Keratinocyte (primary cell): ENCODE data around the gene ZFX. TPM values are rescaled to one million over a fixed set of nuclear protein-coding genes. Genes with fewer than 3 reads are reported as not detected.

ENCODE experiments used
- DNase-seq: peaks from one replicate; pipeline ENCODE4 v3.0.0-alpha.2; 2011; ENCODE audit warnings: low read depth, missing footprints, low spot score
- FAIRE-seq: peaks from 2 replicates; lab custom pipeline; 2011; peaks lifted over from hg19 to GRCh38; lab: Jason Lieb, UNC
- H2AFZ ChIP-seq: 2 replicates; pipeline ENCODE4 v1.6.0; 2012; ENCODE audit warnings: low read length, control low read depth, inconsistent platforms; ENCODE audit not compliant: control insufficient read depth
- H3K27ac ChIP-seq: 2 replicates; pipeline ENCODE4 v1.5.1; 2011; ENCODE audit warnings: low read length; ENCODE audit not compliant: control insufficient read depth, insufficient read depth
- H3K27me3 ChIP-seq: 3 replicates; pipeline ENCODE4 v1.6.0; 2011; ENCODE audit warnings: low read length; ENCODE audit not compliant: control insufficient read depth, insufficient read depth; ENCODE audit errors: extremely low read depth
- H3K36me3 ChIP-seq, 2 experiments: 2 replicates in 1 of 2; 3 replicates in 1 of 2; pipeline ENCODE4 v1.5.1; 2011; ENCODE audit warnings: low read length in 2 of 2, mild to moderate bottlenecking in 1 of 2; ENCODE audit not compliant: control insufficient read depth in 2 of 2, insufficient read depth in 2 of 2; ENCODE audit errors: extremely low read depth in 1 of 2
- H3K4me1 ChIP-seq: 3 replicates; pipeline ENCODE4 v1.5.1; 2011; ENCODE audit warnings: low read length; ENCODE audit not compliant: control insufficient read depth, insufficient read depth; ENCODE audit errors: extremely low read depth
- H3K4me2 ChIP-seq: 3 replicates; pipeline ENCODE4 v1.6.0; 2011; ENCODE audit warnings: low read depth, low read length; ENCODE audit not compliant: control insufficient read depth, insufficient read depth; ENCODE audit errors: extremely low read depth
- H3K4me3 ChIP-seq, 3 experiments: fragments of 200-600 bp in 1 of 3; sonication (generic) in 1 of 3; 2 replicates in 2 of 3; 3 replicates in 1 of 3; pipeline ENCODE4 v1.5.1; 2011 to 2016; ENCODE audit warnings: low read length in 3 of 3, mild to moderate bottlenecking in 3 of 3, control low read depth in 2 of 3, inconsistent platforms in 1 of 3, low read depth in 1 of 3, mixed read lengths in 1 of 3, mixed run types in 1 of 3, moderate library complexity in 1 of 3; ENCODE audit not compliant: control insufficient read depth in 2 of 3, insufficient read depth in 2 of 3; ENCODE audit errors: extremely low read depth in 1 of 3
- H3K79me2 ChIP-seq: 2 replicates; pipeline ENCODE4 v1.6.0; 2012; ENCODE audit warnings: low read length; ENCODE audit not compliant: control insufficient read depth, insufficient read depth
- H3K9ac ChIP-seq: 3 replicates; pipeline ENCODE4 v1.6.0; 2011; ENCODE audit warnings: low read length; ENCODE audit not compliant: control insufficient read depth, insufficient read depth; ENCODE audit errors: extremely low read depth
- H3K9me1 ChIP-seq: 3 replicates; pipeline ENCODE4 v1.6.0; 2011; ENCODE audit warnings: low read length; ENCODE audit not compliant: control insufficient read depth, insufficient read depth; ENCODE audit errors: extremely low read depth
- H3K9me3 ChIP-seq: 2 replicates; pipeline ENCODE4 v1.5.1; 2012; ENCODE audit warnings: low read depth, low read length; ENCODE audit not compliant: control insufficient read depth
- H4K20me1 ChIP-seq: 3 replicates; pipeline ENCODE4 v1.6.0; 2011; ENCODE audit warnings: low read length; ENCODE audit not compliant: control insufficient read depth, insufficient read depth; ENCODE audit errors: extremely low read depth
- EZH2 ChIP-seq: IDR thresholded peaks from one replicate; pipeline ENCODE4 v1.6.1; 2012; ENCODE audit warnings: inconsistent platforms, mild to moderate bottlenecking, low read length, moderate library complexity
- dilution Hi-C: fragments of 300-500 bp; cut with MboI; formaldehyde crosslinking; loops from one replicate; pipeline ENCODE4 v1.7.0; 2020; ENCODE audit warnings: low sequenced_read_pairs; ENCODE audit not compliant: extremely low pct_ligation_motif_present
- polyA plus RNA-seq, 5 experiments: library from polyadenylated mRNA; depleted of rRNA in 3 of 5; stranded (reverse) in 3 of 5; stranded (forward) in 1 of 5; unstranded in 1 of 5; fragments of >200 nt; gene quantifications; 1 replicate in 1 of 5; 2 replicates in 3 of 5; 3 replicates in 1 of 5; pipeline versions ENCODE4 v1.2.1 to v1.2.3, GENCODE V29; 2011 to 2012; ENCODE audit warnings: missing spikeins in 2 of 5, low read depth in 1 of 5, low replicate concordance in 1 of 5
- TF ChIP-seq, protein P1 (sequence below), 3 experiments: IDR thresholded peaks in 1 of 3; conservative IDR thresholded peaks in 1 of 3; optimal IDR thresholded peaks in 1 of 3; 2 replicates in 2 of 3; 3 replicates in 1 of 3; pipeline versions ENCODE3 to v1.5.1; 2011; ENCODE audit warnings: low read length in 3 of 3, mild to moderate bottlenecking in 3 of 3, moderate library complexity in 2 of 3, control low read depth in 1 of 3, inconsistent platforms in 1 of 3; ENCODE audit not compliant: insufficient read depth in 2 of 3; ENCODE audit errors: extremely low read depth in 1 of 3

Gene ZFX
- polyA plus RNA-seq, 1 donor (not counting 4 experiments of a cell fraction or from before 2014, with no cell fraction given) = 24.3 TPM

- H4K20me1 ChIP-seq = no peaks in the 10 kb centered on the region
- no peaks in the 10 kb centered on the region for H3K36me3 ChIP-seq
- H3K27me3 ChIP-seq = no peaks in the 10 kb centered on the region
- DNase-seq (no peak), FAIRE-seq (no peak)
- H3K9ac ChIP-seq = no peak overlapping the region
- no peak overlapping the region for H3K27ac ChIP-seq
- no peak overlapping the region for H3K4me2 ChIP-seq
- H3K9me1 ChIP-seq = no peaks in the 10 kb centered on the region
- H3K4me1 ChIP-seq = no peaks in the 10 kb centered on the region
- TF ChIP-seq, protein P1, sequence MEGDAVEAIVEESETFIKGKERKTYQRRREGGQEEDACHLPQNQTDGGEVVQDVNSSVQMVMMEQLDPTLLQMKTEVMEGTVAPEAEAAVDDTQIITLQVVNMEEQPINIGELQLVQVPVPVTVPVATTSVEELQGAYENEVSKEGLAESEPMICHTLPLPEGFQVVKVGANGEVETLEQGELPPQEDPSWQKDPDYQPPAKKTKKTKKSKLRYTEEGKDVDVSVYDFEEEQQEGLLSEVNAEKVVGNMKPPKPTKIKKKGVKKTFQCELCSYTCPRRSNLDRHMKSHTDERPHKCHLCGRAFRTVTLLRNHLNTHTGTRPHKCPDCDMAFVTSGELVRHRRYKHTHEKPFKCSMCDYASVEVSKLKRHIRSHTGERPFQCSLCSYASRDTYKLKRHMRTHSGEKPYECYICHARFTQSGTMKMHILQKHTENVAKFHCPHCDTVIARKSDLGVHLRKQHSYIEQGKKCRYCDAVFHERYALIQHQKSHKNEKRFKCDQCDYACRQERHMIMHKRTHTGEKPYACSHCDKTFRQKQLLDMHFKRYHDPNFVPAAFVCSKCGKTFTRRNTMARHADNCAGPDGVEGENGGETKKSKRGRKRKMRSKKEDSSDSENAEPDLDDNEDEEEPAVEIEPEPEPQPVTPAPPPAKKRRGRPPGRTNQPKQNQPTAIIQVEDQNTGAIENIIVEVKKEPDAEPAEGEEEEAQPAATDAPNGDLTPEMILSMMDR (optimal IDR thresholded peaks at IDR 0.05 in 1 of 3, IDR thresholded peaks at IDR 0.05 in 1 of 3, conservative IDR thresholded peaks at IDR 0.05 in 1 of 3; ENCODE audit: extremely low read depth in 1 of 3, insufficient read depth in 2 of 3, low read length in 3 of 3) = no peak
- TF ChIP-seq EZH2 = no peak
- no peak overlapping the region for H3K4me3 ChIP-seq
- no peak overlapping the region for H2AFZ ChIP-seq
- no peaks in the 10 kb centered on the region for H3K9me3 ChIP-seq
- dilution Hi-C loops = no loop called here
- no peaks in the 10 kb centered on the region for H3K79me2 ChIP-seq
Measured at GRCh38 chrX:24257011-24257410, 107.5 kb downstream of the ZFX start.

- Histone ChIP-seq H3K79me2 (no peaks in the 10 kb centered on the region), H3K4me3 (no peak overlapping the region), H3K27me3 (no peaks in the 10 kb centered on the region), H3K4me2 (no peak overlapping the region), H3K9me3 (no peaks in the 10 kb centered on the region), H3K36me3 (no peaks in the 10 kb centered on the region), H3K9me1 (no peaks in the 10 kb centered on the region), H4K20me1 (no peaks in the 10 kb centered on the region), H2AFZ (no peak overlapping the region), H3K9ac (no peak overlapping the region), H3K27ac (no peak overlapping the region), H3K4me1 (no peaks in the 10 kb centered on the region)
- dilution Hi-C loops = no loop called here
- FAIRE-seq (peak; percentile 60), DNase-seq (no peak)
- no peak for TF ChIP-seq EZH2
- TF ChIP-seq, protein P1 (optimal IDR thresholded peaks at IDR 0.05 in 1 of 3, IDR thresholded peaks at IDR 0.05 in 1 of 3, conservative IDR thresholded peaks at IDR 0.05 in 1 of 3; ENCODE audit: extremely low read depth in 1 of 3, insufficient read depth in 2 of 3, low read length in 3 of 3) = peak; percentile 57 to 62 (median 61)
Measured at GRCh38 chrX:24259544-24260240, 110.2 kb downstream of the ZFX start.
